HG02852 (cell line): ENCODE results near the gene CCDC138.

Source experiments
- ATAC-seq: cut with Tn5 transposase; IDR thresholded peaks from one replicate; pipeline ENCODE4 v1.9.1; 2021; ENCODE audit warnings: mild to moderate bottlenecking, moderate library complexity; ENCODE audit not compliant: unreplicated experiment

CCDC138 gene

GRCh38 chr2:108894766-108895165 lies 108.2 kb downstream of the CCDC138 start:
- no peak for ATAC-seq

- ATAC-seq = no peak
Observed at GRCh38 chr2:108895188-108895587, 108.6 kb downstream of the CCDC138 start.

DNA sequence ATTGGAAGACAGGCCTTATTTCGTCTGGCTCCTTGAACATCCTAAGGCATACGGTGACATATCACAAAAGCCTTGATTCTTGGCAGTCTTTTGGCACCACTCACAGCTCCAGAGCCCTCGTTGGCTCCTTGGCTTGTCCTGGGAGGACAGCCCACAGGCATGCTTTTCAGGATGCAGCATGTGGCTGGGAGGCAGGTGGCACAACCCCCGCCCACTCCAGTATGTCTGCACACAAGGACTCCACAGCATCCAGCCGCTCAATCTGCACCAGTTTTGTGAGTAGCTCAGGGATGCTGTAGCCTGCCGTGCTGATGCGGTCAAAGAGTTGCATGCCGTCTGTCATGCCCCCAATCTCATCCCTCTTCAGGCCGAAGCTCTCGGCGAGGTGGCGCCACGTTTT lies 110.2 kb downstream of the CCDC138 start:
- ATAC-seq = no peak

- ATAC-seq = peak; percentile 62
Observed at GRCh38 chr2:108898315-108899082, 111.9 kb downstream of the CCDC138 start.

DNA sequence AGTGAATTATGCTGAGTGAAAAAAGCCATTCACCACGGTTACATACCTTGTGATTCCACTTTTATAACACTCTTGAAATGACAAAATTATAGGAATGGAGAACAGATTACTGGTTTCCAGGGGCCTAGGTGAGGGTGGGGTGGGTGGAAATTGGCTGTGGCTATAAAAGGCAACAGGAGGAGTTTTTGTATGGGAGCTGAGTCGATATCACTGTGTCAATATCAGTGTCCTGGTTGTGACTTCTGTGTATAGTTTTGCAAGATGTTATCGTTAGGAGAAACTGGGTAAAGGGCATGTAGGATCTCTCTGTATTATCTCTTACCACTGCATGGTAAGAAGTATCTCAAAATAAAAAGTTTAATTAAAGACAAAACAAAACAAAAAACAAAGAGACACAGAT lies 118.1 kb downstream of the CCDC138 start:
- no peak for ATAC-seq

DNA sequence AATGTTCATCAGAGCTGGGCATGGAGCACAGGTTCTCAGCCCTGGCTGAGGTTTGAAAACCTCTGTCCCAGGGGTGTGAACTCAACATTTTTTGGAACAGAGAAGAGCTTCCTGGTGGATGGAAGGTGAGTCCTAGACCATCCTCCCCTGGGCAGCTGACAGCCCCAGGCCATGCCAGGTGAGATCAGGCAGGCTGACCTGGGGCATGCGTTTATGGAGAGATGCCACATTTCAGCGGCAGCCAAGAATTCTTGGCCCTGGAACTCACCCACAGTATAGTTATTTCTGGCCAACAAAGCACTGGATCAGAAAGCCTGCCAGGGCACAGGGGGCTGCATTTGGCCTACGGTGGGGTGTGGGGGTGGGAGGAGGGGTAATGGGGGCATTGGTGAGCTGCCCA lies 118.6 kb downstream of the CCDC138 start:
- no peak for ATAC-seq

GRCh38 chr2:108905906-108906305 lies 119.3 kb downstream of the CCDC138 start:
- no peak for ATAC-seq

- ATAC-seq = no peak
Observed at GRCh38 chr2:108906403-108907077, 120.0 kb downstream of the CCDC138 start.

DNA sequence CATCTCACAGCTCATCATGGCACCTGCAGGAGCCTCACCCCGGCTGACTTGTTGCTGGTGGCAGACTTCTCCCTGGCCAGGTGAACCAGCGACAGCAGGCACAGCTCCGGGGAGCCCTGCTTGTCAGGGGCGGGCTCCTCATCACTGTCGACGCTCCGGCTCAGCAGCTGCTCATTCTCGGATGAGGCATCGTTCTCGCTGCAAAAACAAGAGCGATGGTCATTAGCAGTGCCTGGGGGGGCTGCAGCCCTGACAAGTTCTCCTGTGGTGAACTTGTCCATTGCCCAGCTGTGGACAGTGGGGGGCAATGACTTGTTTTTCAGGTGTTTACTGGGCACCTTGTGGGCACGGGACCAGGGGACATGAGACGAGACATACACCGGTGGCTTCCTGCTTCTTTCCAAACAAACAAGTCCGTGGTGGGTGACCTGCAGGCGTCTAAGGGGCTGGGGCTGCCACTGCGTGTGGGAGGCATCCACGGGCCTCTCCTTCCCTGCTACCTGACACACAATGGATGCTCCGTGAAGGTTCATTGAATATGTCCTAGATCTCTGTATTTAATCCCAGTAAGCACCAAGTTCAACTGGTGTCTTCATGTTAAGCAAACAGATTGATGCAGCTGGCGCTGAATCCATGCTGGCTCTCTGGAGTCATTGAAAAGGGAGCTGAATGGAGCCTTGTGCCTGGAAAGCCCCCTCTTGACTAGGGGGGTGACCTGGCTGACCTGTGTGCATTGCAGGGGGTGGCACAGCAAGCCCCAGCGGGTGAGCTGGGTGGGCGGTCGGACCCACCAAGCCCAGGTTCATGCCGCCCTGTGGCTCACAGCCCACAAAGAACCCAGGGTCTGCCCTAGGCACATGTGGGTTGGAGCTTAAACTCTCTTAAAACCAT lies 121.5 kb downstream of the CCDC138 start:
- no peak for ATAC-seq

- ATAC-seq = no peak
Observed at GRCh38 chr2:108908713-108909070, 122.1 kb downstream of the CCDC138 start.

GRCh38 chr2:108909275-108909823 lies 122.8 kb downstream of the CCDC138 start:
- ATAC-seq = no peak

DNA sequence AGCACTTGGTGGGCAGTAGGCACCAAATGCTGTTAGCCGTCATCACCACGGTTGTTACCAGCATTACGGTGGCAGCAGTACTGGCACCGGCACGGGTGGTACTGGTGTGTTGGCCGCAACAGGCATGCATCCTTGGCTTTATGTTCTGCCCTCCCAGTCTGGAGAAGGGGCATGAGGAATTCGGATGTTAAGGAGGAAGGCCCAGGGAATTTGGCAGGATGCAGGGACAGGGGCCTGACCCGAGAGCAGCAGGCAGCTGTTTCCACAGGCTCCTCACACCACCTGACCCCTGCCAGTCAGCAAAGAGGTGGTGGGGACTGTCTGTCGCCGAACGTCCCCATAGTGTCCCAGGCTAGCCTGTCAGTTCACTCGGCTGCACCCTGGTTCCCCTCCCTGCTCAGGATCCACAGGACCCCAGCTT lies 123.5 kb downstream of the CCDC138 start:
- no peak for ATAC-seq

DNA sequence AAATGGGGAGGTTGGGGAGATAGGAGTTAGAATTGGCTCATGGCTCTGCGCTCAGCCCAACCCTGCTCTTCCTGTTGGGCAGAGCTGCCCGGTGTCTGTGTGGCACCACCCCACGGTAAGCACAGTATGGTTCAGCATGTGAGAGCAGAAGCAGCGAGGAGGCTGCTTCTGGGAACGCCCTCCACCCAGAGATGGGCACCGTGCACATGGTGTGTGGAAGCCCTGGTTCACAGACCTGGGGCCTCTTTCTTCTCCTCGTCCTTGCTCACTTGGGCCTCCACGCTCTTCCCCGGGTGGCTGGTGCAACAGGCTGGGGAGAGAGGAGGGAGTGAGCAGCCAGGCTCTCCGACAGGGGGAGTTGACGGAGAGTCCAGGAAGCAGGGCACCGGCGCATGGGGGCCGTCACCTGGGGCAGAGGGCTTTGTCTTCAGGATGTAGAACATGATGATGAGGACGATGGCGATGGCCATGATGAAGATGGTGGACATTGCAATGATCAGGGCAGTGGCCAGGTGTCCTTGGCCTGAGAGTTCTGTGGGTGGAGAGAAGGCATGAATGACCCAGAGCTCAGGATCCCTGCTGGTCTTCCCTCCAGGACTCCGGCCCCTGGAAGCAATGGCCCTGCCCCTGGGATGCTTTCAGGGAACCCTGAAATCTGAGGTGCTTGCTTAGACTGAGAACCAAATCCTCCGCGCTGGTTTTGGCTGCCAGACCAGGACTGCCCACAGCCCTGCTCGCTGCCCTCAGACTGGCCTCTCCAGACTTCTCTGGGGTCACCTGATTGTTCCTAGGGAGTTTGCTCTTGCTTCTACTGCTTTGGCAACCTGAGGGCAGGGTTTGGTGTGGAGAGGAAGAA lies 124.2 kb downstream of the CCDC138 start:
- ATAC-seq = no peak

DNA sequence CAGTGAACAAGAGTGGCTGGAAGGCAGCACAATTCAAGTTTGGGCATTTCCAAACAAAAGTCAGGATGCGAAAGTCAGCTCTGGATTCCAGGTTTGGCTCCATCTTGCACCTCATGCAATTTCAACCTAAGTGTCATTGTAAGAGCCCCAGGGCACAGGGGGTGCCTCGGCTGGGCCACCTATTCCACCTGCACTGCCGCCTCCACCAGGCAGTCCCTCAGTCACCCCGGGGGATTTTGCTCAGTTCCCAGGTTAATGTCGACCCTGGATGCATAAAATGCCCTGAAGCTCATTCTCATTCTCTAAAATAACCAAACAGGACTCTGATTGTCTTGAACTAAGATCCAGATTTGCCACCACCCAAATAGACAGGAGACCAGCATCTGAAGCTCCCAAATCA lies 124.8 kb downstream of the CCDC138 start:
- ATAC-seq = no peak

DNA sequence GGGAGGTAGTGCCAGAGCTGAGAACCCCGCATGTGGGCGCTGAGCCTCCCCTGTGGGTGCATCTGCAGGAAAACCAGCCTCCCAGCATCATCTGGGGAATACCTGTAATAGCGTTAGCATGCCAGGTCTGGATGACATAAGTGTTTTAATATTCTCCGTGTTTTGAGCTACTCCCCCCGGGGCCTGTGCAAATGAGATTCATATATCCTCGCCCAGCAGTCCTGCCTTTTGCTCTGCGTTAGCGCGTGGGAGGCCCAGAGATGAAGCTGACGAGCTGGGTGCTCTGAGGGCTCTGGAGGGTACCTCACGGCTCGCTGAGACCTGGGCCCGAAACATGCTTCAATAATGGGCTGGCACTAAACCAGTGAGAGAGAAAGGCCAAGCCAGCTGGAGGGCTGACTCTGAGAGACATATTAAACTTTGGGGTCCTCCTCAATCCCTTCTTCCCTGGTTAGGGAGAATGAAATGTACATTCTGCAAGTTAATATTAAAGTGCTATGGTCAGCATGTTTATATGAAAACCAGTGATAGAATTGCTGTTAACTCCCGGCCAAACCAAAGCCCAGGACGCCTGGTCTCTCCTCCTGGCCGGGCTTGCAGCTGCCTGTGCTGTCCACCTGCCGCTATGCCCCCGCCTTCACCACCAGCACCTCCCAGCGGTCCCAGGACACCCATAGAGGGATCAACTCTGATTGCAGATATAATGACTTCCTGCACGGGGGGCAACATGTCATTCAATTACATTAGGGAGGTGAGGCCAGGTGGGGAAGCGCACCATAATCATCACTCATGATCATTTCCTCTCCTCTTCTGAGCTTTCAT lies 125.4 kb downstream of the CCDC138 start:
- ATAC-seq = no peak

- ATAC-seq = no peak
Observed at GRCh38 chr2:108912629-108912902, 126.0 kb downstream of the CCDC138 start.

- ATAC-seq = no peak
Observed at GRCh38 chr2:108916122-108916795, 129.7 kb downstream of the CCDC138 start.

DNA sequence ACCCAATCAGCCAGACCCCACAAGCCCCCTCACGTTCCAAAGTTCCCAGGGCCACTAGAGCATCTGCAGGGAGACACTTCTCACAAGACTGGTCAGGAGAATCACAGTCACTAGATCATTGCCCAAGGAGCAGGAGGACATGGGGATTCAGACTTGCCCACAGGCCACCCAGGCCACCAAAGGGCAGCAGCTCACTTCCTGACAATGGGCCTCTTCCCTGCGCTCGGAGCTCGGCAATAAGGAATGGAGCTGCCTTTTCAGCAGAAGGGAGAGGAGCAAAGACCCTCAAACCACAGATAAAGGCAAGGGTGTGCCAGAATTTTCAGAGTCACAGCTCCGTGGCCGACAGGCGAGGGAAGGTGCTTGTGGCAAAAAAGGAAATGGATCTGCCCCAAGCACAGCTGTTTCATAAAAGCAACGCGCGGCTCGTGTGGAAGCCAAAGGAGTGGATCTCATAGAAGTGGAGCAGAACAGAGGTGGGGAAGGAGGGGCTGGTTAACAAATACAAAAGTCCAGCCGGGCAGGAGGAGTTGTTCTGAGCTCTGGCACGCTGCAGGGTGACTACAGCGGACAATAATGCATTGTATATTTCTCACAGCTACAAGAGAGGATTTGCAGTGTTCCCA lies 130.3 kb downstream of the CCDC138 start:
- ATAC-seq = no peak

- no peak for ATAC-seq
Observed at GRCh38 chr2:108917526-108917925, 131.0 kb downstream of the CCDC138 start.
